ENCODE measurements around the gene FAM43B.

The FAM43B gene

GRCh38 chr1:20590306-20590777 is 38.0 kb downstream of the FAM43B start:
- DNase-seq (ENCODE audit: low spot score), result no peak

DNA sequence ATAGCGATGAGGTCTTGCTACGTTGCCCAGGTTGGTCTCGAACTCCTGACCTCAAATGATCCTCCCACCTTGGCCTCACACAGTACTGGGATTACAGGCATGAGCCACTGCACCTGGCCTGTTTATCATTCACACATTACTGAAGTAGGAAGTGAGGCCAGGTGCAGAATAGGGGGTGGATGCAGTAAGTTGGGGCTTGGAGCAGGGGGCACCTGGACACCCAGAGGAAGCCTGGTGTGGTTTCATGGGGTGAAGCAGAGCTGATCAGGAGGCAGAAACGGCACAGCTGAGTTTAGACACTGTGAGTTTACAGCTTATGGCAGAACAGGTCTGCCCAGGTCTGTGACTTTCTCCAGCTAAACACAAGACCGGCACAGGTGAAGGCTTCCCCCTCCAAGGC is 41.4 kb downstream of the FAM43B start:
- no peak for DNase-seq (ENCODE audit: low spot score)

GRCh38 chr1:20594746-20595145 is 42.4 kb downstream of the FAM43B start:
- no peak for DNase-seq (ENCODE audit: low spot score)

GRCh38 chr1:20596106-20596505 is 43.7 kb downstream of the FAM43B start:
- no peak for DNase-seq (ENCODE audit: low spot score)

DNA sequence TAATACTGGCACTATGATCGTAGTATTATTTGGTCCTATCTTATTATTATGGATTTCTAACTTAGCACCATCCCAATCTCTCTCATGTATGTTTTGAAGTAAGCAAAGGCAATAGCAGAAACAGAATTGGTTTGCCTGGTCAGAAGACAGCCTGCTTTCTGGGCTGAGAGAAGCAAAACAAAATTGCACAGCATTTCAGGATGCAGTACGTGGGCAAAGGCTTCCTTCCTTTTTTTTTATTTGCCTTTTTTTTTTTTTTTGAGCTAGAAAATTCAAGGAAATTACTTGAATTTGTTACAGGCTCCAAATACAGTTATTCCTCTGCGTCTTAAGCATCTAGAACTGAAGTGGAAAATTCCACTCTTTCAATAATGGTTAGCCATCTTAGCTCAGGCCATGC is 45.3 kb downstream of the FAM43B start:
- DNase-seq (ENCODE audit: low spot score), result no peak

DNA sequence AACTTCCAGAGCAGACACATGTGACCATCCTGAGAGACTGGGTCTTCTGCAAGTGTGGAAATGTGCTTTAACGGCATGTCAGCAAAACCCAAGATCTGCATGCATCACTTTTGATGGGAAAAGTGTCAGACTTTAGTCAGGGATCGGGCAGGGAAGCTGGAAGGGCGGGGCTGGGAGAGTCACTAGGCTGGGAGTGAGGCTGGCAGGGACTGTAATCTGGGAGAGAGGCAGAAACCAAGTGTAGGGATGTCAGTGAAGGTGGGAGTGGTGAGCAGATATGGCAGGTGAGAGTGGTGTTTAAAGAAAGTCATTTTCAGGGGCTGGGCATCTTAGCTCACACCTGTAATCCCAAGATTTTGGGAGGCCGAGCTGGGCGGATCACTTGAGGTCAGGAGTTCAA is 47.8 kb downstream of the FAM43B start:
- DNase-seq (ENCODE audit: low spot score), result no peak

DNA sequence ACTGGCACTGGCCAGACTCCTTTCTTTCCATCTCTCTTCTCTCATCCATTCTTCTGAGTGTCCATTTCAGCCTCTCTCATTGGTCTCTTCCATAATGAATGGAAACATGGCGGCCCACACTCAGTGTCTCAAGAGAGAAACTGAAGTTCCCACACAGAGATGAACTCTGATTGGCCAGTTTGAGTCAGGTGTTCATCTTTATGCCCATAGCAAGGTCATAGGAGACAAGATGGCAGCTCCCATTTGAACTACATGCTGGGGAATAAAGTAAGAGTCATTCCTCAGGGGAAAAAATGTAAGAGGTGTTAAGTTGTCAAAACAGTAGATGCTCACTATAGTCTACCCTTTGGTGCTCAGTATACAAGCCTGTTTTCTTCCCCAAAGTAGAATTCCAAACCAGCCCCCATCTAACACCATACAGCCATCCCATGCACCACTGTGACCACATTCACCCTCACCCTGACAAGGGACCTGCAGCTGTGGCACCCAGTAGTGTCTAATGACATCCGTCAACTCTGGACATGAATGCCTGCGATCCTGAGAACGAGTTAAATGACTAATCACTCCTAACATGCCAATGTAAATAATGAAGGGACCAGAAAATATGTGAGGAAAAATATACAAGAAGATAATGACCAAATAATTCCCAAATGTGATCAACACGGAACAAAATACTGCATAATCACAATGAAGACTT is 48.9 kb downstream of the FAM43B start:
- DNase-seq (ENCODE audit: low spot score), result no peak

DNA sequence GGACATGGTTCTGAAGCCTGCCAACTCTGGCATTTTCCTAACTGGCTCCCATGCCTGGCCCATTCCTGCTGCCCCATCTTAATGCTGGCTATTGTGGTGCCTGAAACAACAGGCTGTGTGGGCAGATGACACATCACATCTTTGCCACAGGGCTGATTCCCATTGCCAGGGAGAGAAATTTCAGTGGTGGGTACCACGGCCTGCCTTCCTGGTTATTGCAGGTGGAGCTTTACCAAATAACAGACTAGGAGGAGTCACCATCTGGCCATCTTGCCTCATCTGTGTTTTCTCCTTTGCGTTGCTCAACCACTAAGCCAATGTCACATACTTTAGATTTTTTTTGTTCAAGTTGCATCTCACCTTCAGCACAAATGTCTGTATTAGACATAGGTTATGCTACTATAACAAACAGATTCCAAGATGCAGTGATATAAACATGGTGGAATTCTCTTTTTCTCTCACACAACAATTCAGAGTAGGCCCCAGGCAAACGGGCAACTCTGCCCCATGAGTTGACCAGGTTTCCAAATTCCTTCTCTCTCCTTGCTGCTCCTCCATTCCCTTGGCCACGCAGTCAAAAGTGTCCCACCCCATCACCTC is 50.6 kb downstream of the FAM43B start:
- DNase-seq (ENCODE audit: low spot score), result no peak

GRCh38 chr1:20603504-20604464 is 51.4 kb downstream of the FAM43B start:
- DNase-seq (ENCODE audit: low spot score), result no peak
